Measurements from ENCODE around the gene DESI1.

- TF ChIP-seq, protein P1, sequence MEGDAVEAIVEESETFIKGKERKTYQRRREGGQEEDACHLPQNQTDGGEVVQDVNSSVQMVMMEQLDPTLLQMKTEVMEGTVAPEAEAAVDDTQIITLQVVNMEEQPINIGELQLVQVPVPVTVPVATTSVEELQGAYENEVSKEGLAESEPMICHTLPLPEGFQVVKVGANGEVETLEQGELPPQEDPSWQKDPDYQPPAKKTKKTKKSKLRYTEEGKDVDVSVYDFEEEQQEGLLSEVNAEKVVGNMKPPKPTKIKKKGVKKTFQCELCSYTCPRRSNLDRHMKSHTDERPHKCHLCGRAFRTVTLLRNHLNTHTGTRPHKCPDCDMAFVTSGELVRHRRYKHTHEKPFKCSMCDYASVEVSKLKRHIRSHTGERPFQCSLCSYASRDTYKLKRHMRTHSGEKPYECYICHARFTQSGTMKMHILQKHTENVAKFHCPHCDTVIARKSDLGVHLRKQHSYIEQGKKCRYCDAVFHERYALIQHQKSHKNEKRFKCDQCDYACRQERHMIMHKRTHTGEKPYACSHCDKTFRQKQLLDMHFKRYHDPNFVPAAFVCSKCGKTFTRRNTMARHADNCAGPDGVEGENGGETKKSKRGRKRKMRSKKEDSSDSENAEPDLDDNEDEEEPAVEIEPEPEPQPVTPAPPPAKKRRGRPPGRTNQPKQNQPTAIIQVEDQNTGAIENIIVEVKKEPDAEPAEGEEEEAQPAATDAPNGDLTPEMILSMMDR (IDR thresholded peaks at IDR 0.05) = no peak
- no peak for TF ChIP-seq POLR2A (IDR thresholded peaks at IDR 0.05)
Measured at GRCh38 chr22:41603873-41604332, 16.9 kb downstream of the DESI1 start.
